PC-9 (cell line): ENCODE data around the gene MIEF1.

Experiments
- CTCF ChIP-seq: fragments of 200-600 bp; sonication (generic); conservative IDR thresholded peaks from 2 replicates; pipeline ENCODE4 v1.6.1; 2017; ENCODE audit warnings: mixed run types, antibody characterized with exemption, mild to moderate bottlenecking, moderate library complexity
- EZH2 ChIP-seq: fragments of 200-600 bp; sonication (generic); IDR thresholded peaks from 2 replicates; pipeline ENCODE4 v1.8.0; 2017; ENCODE audit warnings: antibody characterized with exemption, low read depth

GRCh38 chr22:39526736-39527171 is 24.7 kb downstream of the MIEF1 start:
- TF ChIP-seq CTCF, result no peak
- TF ChIP-seq EZH2, result no peak
